GM21786 (cell line): ENCODE results near the gene AGBL4.
"Not testable (repeated sequence)": the region's sequence is repeated elsewhere in the genome, so short reads cannot be mapped to it uniquely, and the experiment has no call there.

Experiments
- ATAC-seq: cut with Tn5 transposase; IDR thresholded peaks from one replicate; pipeline ENCODE4 v1.9.1; 2021; ENCODE audit not compliant: unreplicated experiment

AGBL4 gene

GRCh38 chr1:49319426-49319963 is 704.3 kb downstream of the AGBL4 start:
- no peak for ATAC-seq

- no peak for ATAC-seq
These were observed 705.5 kb downstream of the AGBL4 start for GRCh38 chr1:49318218-49318617.

- no peak for ATAC-seq
These were observed 716.3 kb downstream of the AGBL4 start for GRCh38 chr1:49307457-49307856.

- no peak for ATAC-seq
These were observed 717.2 kb downstream of the AGBL4 start for GRCh38 chr1:49306507-49307070.

- ATAC-seq, result not testable (repeated sequence)
These were observed 721.4 kb downstream of the AGBL4 start for GRCh38 chr1:49302400-49302799.

- ATAC-seq, result no peak
These were observed 725.5 kb downstream of the AGBL4 start for GRCh38 chr1:49298304-49298703.

GRCh38 chr1:49297783-49298182 is 726.0 kb downstream of the AGBL4 start:
- ATAC-seq, result no peak

- no peak for ATAC-seq
These were observed 729.2 kb downstream of the AGBL4 start for GRCh38 chr1:49294539-49294938.

GRCh38 chr1:49293016-49293415 is 730.7 kb downstream of the AGBL4 start:
- no peak for ATAC-seq

- not testable (repeated sequence) for ATAC-seq
These were observed 766.3 kb downstream of the AGBL4 start for GRCh38 chr1:49257211-49258049.

GRCh38 chr1:49252917-49253316 is 770.8 kb downstream of the AGBL4 start:
- no peak for ATAC-seq

GRCh38 chr1:49251019-49251784 is 772.6 kb downstream of the AGBL4 start:
- no peak for ATAC-seq

GRCh38 chr1:49240709-49241221 is 783.0 kb downstream of the AGBL4 start:
- ATAC-seq, result no peak

- no peak for ATAC-seq
These were observed 788.8 kb downstream of the AGBL4 start for GRCh38 chr1:49234988-49235387.

- no peak for ATAC-seq
These were observed 794.2 kb downstream of the AGBL4 start for GRCh38 chr1:49229555-49229954.

GRCh38 chr1:49226758-49227157 is 797.0 kb downstream of the AGBL4 start:
- ATAC-seq, result no peak

GRCh38 chr1:49225464-49225863 is 798.3 kb downstream of the AGBL4 start:
- no peak for ATAC-seq

- no peak for ATAC-seq
These were observed 810.5 kb downstream of the AGBL4 start for GRCh38 chr1:49213301-49213700.

GRCh38 chr1:49208712-49209111 is 815.0 kb downstream of the AGBL4 start:
- ATAC-seq, result no peak

- ATAC-seq, result no peak
These were observed 819.0 kb downstream of the AGBL4 start for GRCh38 chr1:49204720-49205119.

- ATAC-seq, result no peak
These were observed 823.0 kb downstream of the AGBL4 start for GRCh38 chr1:49200738-49201137.
